ENCODE measurements around the gene SPDYE2.
"Not testable (repeated sequence)": the region's sequence is repeated elsewhere in the genome, so short reads cannot be mapped to it uniquely, and the experiment has no call there.

- TF ChIP-seq CTCF (IDR thresholded peaks at IDR 0.05); MYBL2 (CRISPR knock-in tag; IDR thresholded peaks at IDR 0.05); ESRRA (CRISPR knock-in tag; IDR thresholded peaks at IDR 0.05; ENCODE audit: borderline replicate concordance): not testable (repeated sequence)
These were observed 19.4 kb upstream of the SPDYE2 start for GRCh38 chr7:102531583-102531982.
